H9 (cell line): ENCODE measurements around the gene EEF1AKMT3. TPM values are rescaled to one million over a fixed set of nuclear protein-coding genes. Genes with fewer than 3 reads are reported as not detected.

ENCODE experiments used
- DNase-seq: peaks from one replicate; pipeline ENCODE4 v3.0.0-alpha.2; 2017
- H2AFZ ChIP-seq: one replicate; pipeline ENCODE4 v1.6.1; 2013; ENCODE audit warnings: mild to moderate bottlenecking, low read length, control low read depth, moderate library complexity
- H2AK5ac ChIP-seq: 2 replicates; pipeline ENCODE4 v1.6.1; 2013; ENCODE audit warnings: low read length, control low read depth, mixed read lengths; ENCODE audit not compliant: insufficient read length
- H2BK120ac ChIP-seq: one replicate; pipeline ENCODE4 v1.6.1; 2013; ENCODE audit warnings: low read depth, mild to moderate bottlenecking, low read length, control low read depth, inconsistent platforms; ENCODE audit not compliant: poor library complexity, severe bottlenecking
- H2BK12ac ChIP-seq: 2 replicates; pipeline ENCODE4 v1.6.1; 2013; ENCODE audit warnings: low read length, control low read depth, mixed read lengths, low read depth; ENCODE audit not compliant: insufficient read length
- H2BK15ac ChIP-seq: 2 replicates; pipeline ENCODE4 v1.6.1; 2013; ENCODE audit warnings: low read depth, low read length, control low read depth
- H2BK20ac ChIP-seq: one replicate; pipeline ENCODE4 v1.6.1; 2013; ENCODE audit warnings: low read depth, mild to moderate bottlenecking, low read length, control low read depth, inconsistent platforms; ENCODE audit not compliant: poor library complexity, severe bottlenecking
- H2BK5ac ChIP-seq: 2 replicates; pipeline ENCODE4 v1.6.1; 2013; ENCODE audit warnings: low read length, control low read depth, mixed read lengths; ENCODE audit not compliant: insufficient read length
- H3K14ac ChIP-seq: 2 replicates; pipeline ENCODE4 v1.6.1; 2013; ENCODE audit warnings: low read length, control low read depth; ENCODE audit not compliant: insufficient read depth
- H3K18ac ChIP-seq: 2 replicates; pipeline ENCODE4 v1.6.1; 2013; ENCODE audit warnings: low read depth, mild to moderate bottlenecking, mixed read lengths, low read length, control low read depth; ENCODE audit not compliant: insufficient read length
- H3K23ac ChIP-seq: 2 replicates; pipeline ENCODE4 v1.6.1; 2013; ENCODE audit warnings: low read length, control low read depth, mixed read lengths, low read depth; ENCODE audit not compliant: insufficient read length
- H3K23me2 ChIP-seq: 2 replicates; pipeline ENCODE4 v1.6.1; 2013; ENCODE audit warnings: low read depth, mild to moderate bottlenecking, mixed read lengths, low read length, control low read depth; ENCODE audit not compliant: insufficient read length, poor library complexity, severe bottlenecking
- H3K27ac ChIP-seq: 2 replicates; pipeline ENCODE4 v1.5.1; 2013; ENCODE audit warnings: low read length, control low read depth, mixed read lengths, low read depth; ENCODE audit not compliant: insufficient read length
- H3K27me3 ChIP-seq: 2 replicates; pipeline ENCODE4 v1.6.1; 2013; ENCODE audit warnings: low read length, control low read depth, inconsistent platforms; ENCODE audit not compliant: insufficient read depth
- H3K4ac ChIP-seq: 2 replicates; pipeline ENCODE4 v1.6.1; 2013; ENCODE audit warnings: low read depth, mild to moderate bottlenecking, control low read depth, inconsistent platforms, low read length, moderate library complexity
- H3K4me1 ChIP-seq: 2 replicates; pipeline ENCODE4 v1.6.1; 2013; ENCODE audit warnings: low read length, control low read depth, inconsistent platforms; ENCODE audit not compliant: insufficient read depth
- H3K4me2 ChIP-seq: 2 replicates; pipeline ENCODE4 v1.6.1; 2013; ENCODE audit warnings: low read length, control low read depth, mixed read lengths; ENCODE audit not compliant: insufficient read length, insufficient read depth
- H3K56ac ChIP-seq: 2 replicates; pipeline ENCODE4 v1.6.1; 2013; ENCODE audit warnings: low read depth, mild to moderate bottlenecking, mixed read lengths, low read length, control low read depth; ENCODE audit not compliant: insufficient read length
- H3K79me1 ChIP-seq: 2 replicates; pipeline ENCODE4 v1.6.1; 2013; ENCODE audit warnings: low read depth, mild to moderate bottlenecking, moderate library complexity, low read length, control low read depth, inconsistent platforms; ENCODE audit not compliant: insufficient read depth, poor library complexity, severe bottlenecking
- H3K79me2 ChIP-seq: 2 replicates; pipeline ENCODE4 v1.6.1; 2013; ENCODE audit warnings: low read length, control low read depth, inconsistent platforms; ENCODE audit not compliant: insufficient read depth
- H3K9ac ChIP-seq: 2 replicates; pipeline ENCODE4 v1.6.1; 2013; ENCODE audit warnings: low read length, control low read depth, mixed read lengths; ENCODE audit not compliant: insufficient read length; ENCODE audit errors: extremely low read depth
- H3K9me3 ChIP-seq: one replicate; pipeline ENCODE4 v1.6.1; 2013; ENCODE audit warnings: low read depth, low read length, inconsistent platforms; ENCODE audit not compliant: control insufficient read depth
- H3T11ph ChIP-seq: one replicate; pipeline ENCODE4 v1.6.1; 2013; ENCODE audit warnings: mild to moderate bottlenecking, low read length, control low read depth, inconsistent platforms
- H4K20me1 ChIP-seq: one replicate; pipeline ENCODE4 v1.6.1; 2013; ENCODE audit not compliant: control insufficient read depth, insufficient read length, insufficient read depth
- H4K5ac ChIP-seq: 2 replicates; pipeline ENCODE4 v1.6.1; 2013; ENCODE audit warnings: low read depth, mild to moderate bottlenecking, mixed read lengths, low read length, control low read depth; ENCODE audit not compliant: insufficient read length
- H4K8ac ChIP-seq: replicated peaks from 2 replicates; pipeline ENCODE4 v1.6.1; 2013; ENCODE audit warnings: low read length, control low read depth, mixed read lengths, low read depth; ENCODE audit not compliant: insufficient read length
- H4K91ac ChIP-seq: 2 replicates; pipeline ENCODE4 v1.6.1; 2013; ENCODE audit warnings: low read depth, mild to moderate bottlenecking, moderate library complexity, mixed read lengths, low read length, control low read depth; ENCODE audit not compliant: insufficient read length
- H3K27ac Mint-ChIP-seq, 3 experiments: 2 replicates in 2 of 3; 3 replicates in 1 of 3; pipeline ENCODE4 v1.8.0; 2020 to 2021; ENCODE audit warnings: mixed read lengths in 3 of 3, mild to moderate bottlenecking in 1 of 3, moderate library complexity in 1 of 3
- H3K27me3 Mint-ChIP-seq: 2 replicates; pipeline ENCODE4 v1.8.0; 2021; ENCODE audit warnings: low read depth, mild to moderate bottlenecking, moderate library complexity, mixed read lengths
- H3K36me3 Mint-ChIP-seq, 3 experiments: 2 replicates in 2 of 3; 3 replicates in 1 of 3; pipeline ENCODE4 v1.8.0; 2020 to 2021; ENCODE audit warnings: low read depth in 3 of 3, mixed read lengths in 3 of 3; ENCODE audit not compliant: insufficient read depth in 1 of 3
- H3K4me1 Mint-ChIP-seq, 2 experiments: 2 replicates each; pipeline ENCODE4 v1.8.0; 2020; ENCODE audit warnings: mixed read lengths in 2 of 2
- H3K4me3 Mint-ChIP-seq, 2 experiments: 2 replicates in 1 of 2; 3 replicates in 1 of 2; pipeline ENCODE4 v1.8.0; 2020 to 2021; ENCODE audit warnings: mild to moderate bottlenecking in 2 of 2, mixed read lengths in 2 of 2, moderate library complexity in 1 of 2
- H3K9me3 Mint-ChIP-seq, 2 experiments: 2 replicates in 1 of 2; 3 replicates in 1 of 2; pipeline ENCODE4 v1.8.0; 2020; ENCODE audit warnings: mild to moderate bottlenecking in 2 of 2, mixed read lengths in 2 of 2, moderate library complexity in 1 of 2
- WGBS: extraction: QIAGEN DNeasy Blood & Tissue Kit; methylation state at CpG from one replicate; pipeline ENCODE4 v1.1.7; 2013; ENCODE audit warnings: missing lambda C conversion rate, low lambda C conversion rate, mixed read lengths; ENCODE audit not compliant: insufficient read length; ENCODE audit errors: extremely low coverage; 5-methylcytosine and 5-hydroxymethylcytosine counted together
- total RNA-seq: library from RNA; stranded (reverse); gene quantifications from 2 replicates; pipeline ENCODE4 v1.2.1, GENCODE V29; 2021
- TF ChIP-seq, protein P1 (sequence below): fragments of 200-600 bp; sonication (generic); conservative IDR thresholded peaks from 3 replicates; pipeline ENCODE4 v1.8.0; 2021; ENCODE audit warnings: antibody characterized with exemption, mild to moderate bottlenecking

Gene EEF1AKMT3
- total RNA-seq, 1 experiment from 2014 or later = 2.9 TPM

DNA sequence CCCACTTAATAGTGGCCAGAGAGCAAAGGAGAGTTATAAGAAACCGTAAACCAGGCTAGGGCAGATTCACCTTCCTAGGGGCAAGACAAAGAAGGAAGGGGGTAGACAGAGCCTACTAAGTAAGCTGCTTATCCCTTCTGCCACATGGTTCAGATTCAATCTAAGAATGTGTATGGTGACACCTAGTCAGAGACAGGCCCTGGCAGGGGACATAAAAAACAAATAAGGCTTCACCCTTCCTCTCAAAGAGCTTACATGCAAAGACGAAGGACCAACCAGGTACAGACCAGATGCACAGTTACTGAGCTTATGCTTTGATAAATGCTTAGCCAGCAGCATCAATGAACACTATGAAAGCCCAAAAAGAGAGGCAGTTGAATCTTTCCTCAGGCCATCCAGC, 10.0 kb upstream of the EEF1AKMT3 start:
- Histone ChIP-seq H2AFZ (no peak overlapping the region), H3K79me1 (no peaks in the 10 kb centered on the region), H3K18ac (no peak overlapping the region), H3T11ph (no peak overlapping the region), H3K27me3 (peaks cover 31% of the 10 kb centered on the region; the same call in 1 of the 2 replicates), H2BK15ac (no peak overlapping the region), H2BK20ac (no peak overlapping the region), H3K79me2 (no peaks in the 10 kb centered on the region), H2BK5ac (no peak overlapping the region), H3K9me3 (no peaks in the 10 kb centered on the region), H3K4ac (no peak overlapping the region), H2BK12ac (no peak overlapping the region), H4K20me1 (no peaks in the 10 kb centered on the region), H3K14ac (no peak overlapping the region), H3K23ac (no peak overlapping the region), H3K56ac (no peak overlapping the region), H3K27ac (no peak overlapping the region), H4K91ac (no peak overlapping the region), H3K4me1 (peaks cover 3% of the 10 kb centered on the region; the same call in 1 of the 2 replicates), H4K8ac (no peak overlapping the region), H3K4me2 (no peak overlapping the region), H2BK120ac (no peak overlapping the region), H4K5ac (no peak overlapping the region), H3K9ac (no peak overlapping the region), H3K23me2 (peaks cover 25% of the 10 kb centered on the region), H2AK5ac (no peak overlapping the region)
- Mint-ChIP-seq H3K27me3 (peaks cover 57% of the 10 kb centered on the region), H3K4me1 (peaks cover 26 to 37% of the 10 kb centered on the region in 2 experiments), H3K4me3 (no peak overlapping the region), H3K27ac (no peak overlapping the region), H3K36me3 (peaks cover 0 to 15% (median 6%) of the 10 kb centered on the region in 3 experiments; a peak in 3 of 7 replicates), H3K9me3 (no peaks in the 10 kb centered on the region)
- DNase-seq = no peak
- no CpG with 5 or more reads among the region's 2 CpGs for WGBS
- TF ChIP-seq, protein P1, sequence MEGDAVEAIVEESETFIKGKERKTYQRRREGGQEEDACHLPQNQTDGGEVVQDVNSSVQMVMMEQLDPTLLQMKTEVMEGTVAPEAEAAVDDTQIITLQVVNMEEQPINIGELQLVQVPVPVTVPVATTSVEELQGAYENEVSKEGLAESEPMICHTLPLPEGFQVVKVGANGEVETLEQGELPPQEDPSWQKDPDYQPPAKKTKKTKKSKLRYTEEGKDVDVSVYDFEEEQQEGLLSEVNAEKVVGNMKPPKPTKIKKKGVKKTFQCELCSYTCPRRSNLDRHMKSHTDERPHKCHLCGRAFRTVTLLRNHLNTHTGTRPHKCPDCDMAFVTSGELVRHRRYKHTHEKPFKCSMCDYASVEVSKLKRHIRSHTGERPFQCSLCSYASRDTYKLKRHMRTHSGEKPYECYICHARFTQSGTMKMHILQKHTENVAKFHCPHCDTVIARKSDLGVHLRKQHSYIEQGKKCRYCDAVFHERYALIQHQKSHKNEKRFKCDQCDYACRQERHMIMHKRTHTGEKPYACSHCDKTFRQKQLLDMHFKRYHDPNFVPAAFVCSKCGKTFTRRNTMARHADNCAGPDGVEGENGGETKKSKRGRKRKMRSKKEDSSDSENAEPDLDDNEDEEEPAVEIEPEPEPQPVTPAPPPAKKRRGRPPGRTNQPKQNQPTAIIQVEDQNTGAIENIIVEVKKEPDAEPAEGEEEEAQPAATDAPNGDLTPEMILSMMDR = no peak
